Tibial nerve (tissue), 4 donors: ENCODE measurements around the gene NSD2. TPM values are rescaled to one million over a fixed set of nuclear protein-coding genes. Genes with fewer than 3 reads are reported as not detected.

Experiments
- DNase-seq, 2 donors: peaks; one replicate each; pipeline ENCODE4 v3.0.0-alpha.2; 2019; ENCODE audit warnings: low spot score in 2 of 2
- H3K27ac ChIP-seq, 4 donors: fragments of 200-600 bp; sonication (generic) in 3 of 4; one replicate each; pipeline ENCODE4 v1.5.1; 2017 to 2019; ENCODE audit warnings: mild to moderate bottlenecking in 1 of 4
- H3K27me3 ChIP-seq, 2 donors: fragments of 200-600 bp; sonication (generic) in 1 of 2; one replicate each; pipeline versions ENCODE4 v1.5.1 to v1.6.0; 2017 to 2019
- H3K36me3 ChIP-seq, 3 donors: fragments of 200-600 bp; sonication (generic); one replicate each; pipeline ENCODE4 v1.5.1; 2018 to 2019
- H3K4me1 ChIP-seq, 4 donors: fragments of 200-600 bp; sonication (generic) in 3 of 4; one replicate each; pipeline ENCODE4 v1.5.1; 2017 to 2019
- H3K4me3 ChIP-seq, 4 donors: fragments of 200-600 bp; sonication (generic) in 3 of 4; one replicate each; pipeline ENCODE4 v1.5.1; 2017 to 2019; ENCODE audit warnings: mild to moderate bottlenecking in 1 of 4, moderate library complexity in 1 of 4
- H3K9me3 ChIP-seq, 4 donors: fragments of 200-600 bp; sonication (generic) in 3 of 4; one replicate each; pipeline ENCODE4 v1.5.1; 2017 to 2019
- CTCF ChIP-seq, 5 experiments: fragments of 200-600 bp in 3 of 5; fragments of 450-650 bp in 2 of 5; sonication (generic) in 3 of 5; IDR thresholded peaks; one replicate each; pipeline ENCODE4 v1.5.1; 2016 to 2019; ENCODE audit warnings: antibody characterized with exemption in 5 of 5, mild to moderate bottlenecking in 3 of 5, moderate library complexity in 2 of 5
- EP300 ChIP-seq, 2 donors: sonication (generic); formaldehyde crosslinking; IDR thresholded peaks; one replicate each; pipeline ENCODE4 v1.6.1; 2017; ENCODE audit warnings: antibody characterized with exemption in 2 of 2, mild to moderate bottlenecking in 1 of 2
- POLR2A ChIP-seq, 2 donors: fragments of 450-650 bp; IDR thresholded peaks; one replicate each; pipeline ENCODE4 v1.6.1; 2017; ENCODE audit warnings: antibody characterized with exemption in 2 of 2, mild to moderate bottlenecking in 2 of 2, moderate library complexity in 2 of 2
- WGBS, 2 donors: methylation state at CpG; one replicate each; pipeline ENCODE4 v1.1.5; 2018; 5-methylcytosine and 5-hydroxymethylcytosine counted together
- total RNA-seq, 4 donors: library from RNA; depleted of rRNA; stranded (reverse); fragments of >200 nt; gene quantifications; one replicate each; pipeline ENCODE4 v1.1.0, GENCODE V29; 2016

The NSD2 gene
- total RNA-seq, 4 donors from 2014 or later = 27.2 to 45.6 (median 32.2) TPM

GRCh38 chr4:1895971-1896657 lies 24.9 kb downstream of the NSD2 start:
- Histone ChIP-seq H3K27me3 (no peaks in the 10 kb centered on the region), H3K36me3 (peaks cover 0 to 6% (median 4%) of the 10 kb centered on the region in 3 donors), H3K9me3 (no peaks in the 10 kb centered on the region), H3K4me1 (no peaks in the 10 kb centered on the region), H3K27ac (no peak overlapping the region), H3K4me3 (no peak overlapping the region)
- DNase-seq = no peak
- WGBS, 2 donors = 93 to 94% methylated on average over 8 of the region's 8 CpGs
- TF ChIP-seq EP300 (IDR thresholded peaks at IDR 0.05) = no peak
- TF ChIP-seq CTCF (IDR thresholded peaks at IDR 0.05) = no peak
- TF ChIP-seq POLR2A (IDR thresholded peaks at IDR 0.05) = no peak

- H3K36me3 ChIP-seq = peaks cover 0 to 11% (median 10%) of the 10 kb centered on the region in 3 donors
- no peak for DNase-seq
- H3K27me3 ChIP-seq = no peaks in the 10 kb centered on the region
- H3K4me3 ChIP-seq = no peak overlapping the region
- no peak for TF ChIP-seq CTCF (IDR thresholded peaks at IDR 0.05)
- no peak for TF ChIP-seq EP300 (IDR thresholded peaks at IDR 0.05)
- no peak for TF ChIP-seq POLR2A (IDR thresholded peaks at IDR 0.05)
- 89 to 91% methylated on average over 6 of the region's 6 CpGs for WGBS, 2 donors
- H3K9me3 ChIP-seq = no peaks in the 10 kb centered on the region
- no peak overlapping the region for H3K27ac ChIP-seq
- no peaks in the 10 kb centered on the region for H3K4me1 ChIP-seq
Measured at GRCh38 chr4:1896658-1896991, 25.4 kb downstream of the NSD2 start.

GRCh38 chr4:1898007-1898406 lies 26.8 kb downstream of the NSD2 start:
- Histone ChIP-seq H3K27me3 (no peaks in the 10 kb centered on the region), H3K27ac (no peak overlapping the region), H3K36me3 (peaks cover 0 to 25% (median 10%) of the 10 kb centered on the region in 3 donors), H3K4me3 (no peak overlapping the region), H3K9me3 (no peaks in the 10 kb centered on the region), H3K4me1 (no peaks in the 10 kb centered on the region)
- WGBS, 2 donors = 95 to 96% methylated on average over 6 of the region's 6 CpGs
- TF ChIP-seq CTCF (IDR thresholded peaks at IDR 0.05) (no peak), POLR2A (IDR thresholded peaks at IDR 0.05) (no peak), EP300 (IDR thresholded peaks at IDR 0.05) (no peak)
- DNase-seq = no peak

- Histone ChIP-seq H3K4me1 (no peaks in the 10 kb centered on the region), H3K27ac (no peak overlapping the region), H3K4me3 (no peak overlapping the region), H3K27me3 (no peaks in the 10 kb centered on the region), H3K36me3 (peaks cover 0 to 30% (median 10%) of the 10 kb centered on the region in 3 donors), H3K9me3 (no peaks in the 10 kb centered on the region)
- 73 to 86% methylated on average over 1 of the region's 1 CpG for WGBS, 2 donors
- DNase-seq = no peak
- no peak for TF ChIP-seq CTCF (IDR thresholded peaks at IDR 0.05)
- TF ChIP-seq EP300 (IDR thresholded peaks at IDR 0.05) = no peak
- TF ChIP-seq POLR2A (IDR thresholded peaks at IDR 0.05) = no peak
Measured at GRCh38 chr4:1898681-1899080, 27.5 kb downstream of the NSD2 start.

- no peaks in the 10 kb centered on the region for H3K4me1 ChIP-seq
- H3K27ac ChIP-seq = no peak overlapping the region
- WGBS, 2 donors = 26 to 27% methylated on average over 15 of the region's 15 CpGs
- no peaks in the 10 kb centered on the region for H3K9me3 ChIP-seq
- H3K4me3 ChIP-seq = no peak overlapping the region
- TF ChIP-seq CTCF (IDR thresholded peaks at IDR 0.05) (peak; percentile 83 to 88 (median 87)), POLR2A (IDR thresholded peaks at IDR 0.05) (no peak), EP300 (IDR thresholded peaks at IDR 0.05) (no peak)
- H3K27me3 ChIP-seq = no peaks in the 10 kb centered on the region
- peak; percentile 17 to 61 for DNase-seq
- H3K36me3 ChIP-seq = peaks cover 0 to 38% (median 10%) of the 10 kb centered on the region in 3 donors
Measured at GRCh38 chr4:1899149-1900086, 28.2 kb downstream of the NSD2 start.
